Neural progenitor cell (in vitro differentiated cells): Measurements from ENCODE around the gene EPHA2. TPM values are rescaled to one million over a fixed set of nuclear protein-coding genes. Genes with fewer than 3 reads are reported as not detected.
A peak's percentile ranks its signal among the peaks of the same experiment; 100 is the strongest.

Experiments used
- DNase-seq: peaks from one replicate; pipeline ENCODE4 v3.0.0-alpha.2; 2016; ENCODE audit warnings: low spot score
- H2AFZ ChIP-seq: fragments of 200-600 bp; sonication (generic); replicated peaks from 2 replicates; pipeline ENCODE4 v1.6.1; 2016; ENCODE audit warnings: antibody characterized with exemption
- H3F3A ChIP-seq: fragments of 200-600 bp; sonication (generic); 2 replicates; pipeline ENCODE4 v1.6.1; 2016; ENCODE audit warnings: antibody characterized with exemption, low read depth
- H3K27ac ChIP-seq: fragments of 200-600 bp; sonication (generic); 2 replicates; pipeline ENCODE4 v1.5.1; 2016; ENCODE audit warnings: mild to moderate bottlenecking
- H3K27me3 ChIP-seq: fragments of 200-600 bp; sonication (generic); 2 replicates; pipeline ENCODE4 v1.6.1; 2016; ENCODE audit warnings: mild to moderate bottlenecking, moderate library complexity
- H3K36me3 ChIP-seq: fragments of 200-600 bp; sonication (generic); 2 replicates; pipeline ENCODE4 v1.5.1; 2016
- H3K4me1 ChIP-seq: fragments of 200-600 bp; sonication (generic); 2 replicates; pipeline ENCODE4 v1.6.1; 2016; ENCODE audit warnings: mixed run types
- H3K4me2 ChIP-seq: fragments of 200-600 bp; sonication (generic); 2 replicates; pipeline ENCODE4 v1.6.1; 2016
- H3K4me3 ChIP-seq: fragments of 200-600 bp; sonication (generic); 2 replicates; pipeline ENCODE4 v1.5.1; 2016
- H3K79me2 ChIP-seq: fragments of 200-600 bp; sonication (generic); 2 replicates; pipeline ENCODE4 v1.6.1; 2016; ENCODE audit warnings: low read depth
- H3K9ac ChIP-seq: fragments of 200-600 bp; sonication (generic); 2 replicates; pipeline ENCODE4 v1.6.1; 2016
- H3K9me3 ChIP-seq: fragments of 200-600 bp; sonication (generic); 2 replicates; pipeline ENCODE4 v1.5.1; 2016; ENCODE audit warnings: low read depth
- H4K20me1 ChIP-seq: fragments of 200-600 bp; sonication (generic); 2 replicates; pipeline ENCODE4 v1.6.1; 2016; ENCODE audit warnings: low read depth
- H3K27ac Mint-ChIP-seq: 3 replicates; pipeline ENCODE4 v1.8.0; 2021; ENCODE audit warnings: mixed read lengths
- H3K27me3 Mint-ChIP-seq: 2 replicates; pipeline ENCODE4 v1.8.0; 2022; ENCODE audit warnings: low read depth, mild to moderate bottlenecking, inconsistent platforms, moderate library complexity, mixed read lengths; ENCODE audit not compliant: insufficient read depth
- H3K36me3 Mint-ChIP-seq: 3 replicates; pipeline ENCODE4 v1.8.0; 2021; ENCODE audit warnings: mixed read lengths
- H3K4me1 Mint-ChIP-seq: 3 replicates; pipeline ENCODE4 v1.8.0; 2021; ENCODE audit warnings: mixed read lengths
- H3K4me3 Mint-ChIP-seq: 3 replicates; pipeline ENCODE4 v1.8.0; 2021; ENCODE audit warnings: mild to moderate bottlenecking, moderate library complexity, mixed read lengths
- H3K9me3 Mint-ChIP-seq: 3 replicates; pipeline ENCODE4 v1.8.0; 2020; ENCODE audit warnings: mixed read lengths
- EZH2 ChIP-seq: fragments of 200-600 bp; sonication (generic); IDR thresholded peaks from 2 replicates; pipeline ENCODE4 v1.6.1; 2017; ENCODE audit warnings: antibody characterized with exemption, mild to moderate bottlenecking, moderate library complexity
- EZH2phosphoT487 ChIP-seq: fragments of 200-600 bp; sonication (generic); IDR thresholded peaks from 2 replicates; pipeline ENCODE4 v1.6.1; 2017; ENCODE audit warnings: antibody characterized with exemption
- total RNA-seq: library from RNA; depleted of rRNA; stranded (reverse); fragments of >200 nt; gene quantifications from 2 replicates; pipeline ENCODE4 v1.2.3, GENCODE V29; 2015; ENCODE audit warnings: low replicate concordance
- TF ChIP-seq, protein P1 (sequence below): fragments of 200-600 bp; sonication (generic); IDR thresholded peaks from 2 replicates; pipeline ENCODE4 v1.5.1; 2017; ENCODE audit warnings: antibody characterized with exemption, mild to moderate bottlenecking

Gene EPHA2
- total RNA-seq, 1 donor from 2014 or later, result 14.9 TPM

DNA sequence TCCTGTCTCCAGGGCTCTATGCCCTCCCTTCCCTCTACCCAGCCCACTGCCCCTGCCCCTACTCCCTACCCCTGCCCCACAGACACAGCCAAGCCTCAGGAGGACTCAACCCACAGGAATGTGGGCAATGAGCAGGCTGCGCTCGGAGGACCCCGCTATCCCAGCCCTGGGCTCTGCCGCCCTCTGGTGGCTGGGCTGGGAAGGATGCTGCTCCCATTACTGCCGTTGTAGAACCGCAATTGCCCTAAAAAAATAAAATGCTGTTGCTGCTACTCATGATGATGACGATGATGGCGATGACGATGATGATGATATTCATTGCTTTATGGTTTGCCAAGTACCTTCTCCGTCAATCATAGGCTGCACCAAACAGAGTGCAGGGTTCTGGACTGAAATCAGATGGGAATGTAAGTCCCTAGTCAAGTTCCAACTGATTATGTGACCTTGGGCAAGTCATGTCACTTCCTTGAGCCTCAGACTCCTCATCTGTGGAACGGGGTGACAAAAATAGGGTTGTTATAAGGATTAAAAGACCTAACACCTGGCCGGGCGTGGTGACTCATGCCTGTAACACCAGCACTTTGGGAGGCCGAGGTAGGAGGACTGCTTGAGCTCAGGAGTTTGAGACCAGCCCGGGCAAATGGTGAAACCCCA is 32.0 kb upstream of the EPHA2 start:
- Histone ChIP-seq H2AFZ (no peak overlapping the region), H3K27ac (no peak overlapping the region), H4K20me1 (no peaks in the 10 kb centered on the region), H3K36me3 (no peaks in the 10 kb centered on the region), H3K4me3 (no peak overlapping the region), H3K4me1 (no peaks in the 10 kb centered on the region), H3K27me3 (peaks cover 4% of the 10 kb centered on the region), H3F3A (peaks cover 9% of the 10 kb centered on the region), H3K9ac (no peak overlapping the region), H3K9me3 (no peaks in the 10 kb centered on the region), H3K79me2 (no peaks in the 10 kb centered on the region), H3K4me2 (no peak overlapping the region)
- H3K27me3 Mint-ChIP-seq, result peaks cover 14% of the 10 kb centered on the region
- peaks cover 26% of the 10 kb centered on the region for H3K4me1 Mint-ChIP-seq
- no peak overlapping the region for H3K4me3 Mint-ChIP-seq
- H3K9me3 Mint-ChIP-seq, result no peaks in the 10 kb centered on the region
- H3K27ac Mint-ChIP-seq, result no peak overlapping the region
- TF ChIP-seq EZH2phosphoT487 (no peak), EZH2 (no peak)
- TF ChIP-seq, protein P1, sequence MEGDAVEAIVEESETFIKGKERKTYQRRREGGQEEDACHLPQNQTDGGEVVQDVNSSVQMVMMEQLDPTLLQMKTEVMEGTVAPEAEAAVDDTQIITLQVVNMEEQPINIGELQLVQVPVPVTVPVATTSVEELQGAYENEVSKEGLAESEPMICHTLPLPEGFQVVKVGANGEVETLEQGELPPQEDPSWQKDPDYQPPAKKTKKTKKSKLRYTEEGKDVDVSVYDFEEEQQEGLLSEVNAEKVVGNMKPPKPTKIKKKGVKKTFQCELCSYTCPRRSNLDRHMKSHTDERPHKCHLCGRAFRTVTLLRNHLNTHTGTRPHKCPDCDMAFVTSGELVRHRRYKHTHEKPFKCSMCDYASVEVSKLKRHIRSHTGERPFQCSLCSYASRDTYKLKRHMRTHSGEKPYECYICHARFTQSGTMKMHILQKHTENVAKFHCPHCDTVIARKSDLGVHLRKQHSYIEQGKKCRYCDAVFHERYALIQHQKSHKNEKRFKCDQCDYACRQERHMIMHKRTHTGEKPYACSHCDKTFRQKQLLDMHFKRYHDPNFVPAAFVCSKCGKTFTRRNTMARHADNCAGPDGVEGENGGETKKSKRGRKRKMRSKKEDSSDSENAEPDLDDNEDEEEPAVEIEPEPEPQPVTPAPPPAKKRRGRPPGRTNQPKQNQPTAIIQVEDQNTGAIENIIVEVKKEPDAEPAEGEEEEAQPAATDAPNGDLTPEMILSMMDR, result peak; percentile 100
- DNase-seq, result peak; percentile 81
- no peaks in the 10 kb centered on the region for H3K36me3 Mint-ChIP-seq

DNA sequence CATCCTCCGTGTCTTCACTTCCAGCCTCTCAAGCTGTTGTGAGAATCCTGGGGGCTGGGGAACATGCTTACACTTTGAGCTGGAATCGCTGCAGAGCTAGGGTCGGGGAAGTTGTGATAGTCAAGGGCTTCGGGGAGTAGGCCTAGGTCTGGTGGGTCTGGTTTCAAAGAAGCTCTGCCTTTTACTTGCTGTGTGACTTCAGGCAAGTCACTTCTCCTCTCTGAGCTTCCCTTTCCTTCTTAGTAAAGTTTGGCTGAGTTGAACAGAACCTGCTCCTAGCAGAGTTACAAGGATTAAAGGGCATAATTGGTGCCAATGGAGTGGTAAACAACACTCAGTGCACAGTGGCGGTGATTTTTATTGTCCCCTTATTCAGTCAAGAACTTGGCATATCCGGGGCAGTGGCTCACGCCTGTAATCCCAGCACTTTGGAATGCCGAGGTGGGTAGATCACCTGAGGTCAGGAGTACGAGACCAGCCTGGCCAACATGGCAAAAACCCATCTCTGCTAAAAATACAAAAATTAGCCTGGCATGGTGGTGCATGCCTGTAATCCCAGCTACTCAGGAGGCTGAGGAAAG is 30.9 kb upstream of the EPHA2 start:
- Histone ChIP-seq H3K27ac (no peak overlapping the region), H2AFZ (no peak overlapping the region), H3K9me3 (no peaks in the 10 kb centered on the region), H3K4me1 (peaks cover 6% of the 10 kb centered on the region), H3K4me3 (no peak overlapping the region), H3K9ac (no peak overlapping the region), H3F3A (peaks cover 15% of the 10 kb centered on the region), H3K79me2 (no peaks in the 10 kb centered on the region), H4K20me1 (no peaks in the 10 kb centered on the region), H3K4me2 (no peak overlapping the region), H3K36me3 (no peaks in the 10 kb centered on the region), H3K27me3 (peaks cover 4% of the 10 kb centered on the region)
- no peak for TF ChIP-seq EZH2phosphoT487
- Mint-ChIP-seq H3K36me3 (no peaks in the 10 kb centered on the region), H3K27ac (no peak overlapping the region), H3K4me1 (peaks cover 32% of the 10 kb centered on the region), H3K9me3 (no peaks in the 10 kb centered on the region), H3K4me3 (no peak overlapping the region), H3K27me3 (peaks cover 14% of the 10 kb centered on the region)
- DNase-seq, result no peak

DNA sequence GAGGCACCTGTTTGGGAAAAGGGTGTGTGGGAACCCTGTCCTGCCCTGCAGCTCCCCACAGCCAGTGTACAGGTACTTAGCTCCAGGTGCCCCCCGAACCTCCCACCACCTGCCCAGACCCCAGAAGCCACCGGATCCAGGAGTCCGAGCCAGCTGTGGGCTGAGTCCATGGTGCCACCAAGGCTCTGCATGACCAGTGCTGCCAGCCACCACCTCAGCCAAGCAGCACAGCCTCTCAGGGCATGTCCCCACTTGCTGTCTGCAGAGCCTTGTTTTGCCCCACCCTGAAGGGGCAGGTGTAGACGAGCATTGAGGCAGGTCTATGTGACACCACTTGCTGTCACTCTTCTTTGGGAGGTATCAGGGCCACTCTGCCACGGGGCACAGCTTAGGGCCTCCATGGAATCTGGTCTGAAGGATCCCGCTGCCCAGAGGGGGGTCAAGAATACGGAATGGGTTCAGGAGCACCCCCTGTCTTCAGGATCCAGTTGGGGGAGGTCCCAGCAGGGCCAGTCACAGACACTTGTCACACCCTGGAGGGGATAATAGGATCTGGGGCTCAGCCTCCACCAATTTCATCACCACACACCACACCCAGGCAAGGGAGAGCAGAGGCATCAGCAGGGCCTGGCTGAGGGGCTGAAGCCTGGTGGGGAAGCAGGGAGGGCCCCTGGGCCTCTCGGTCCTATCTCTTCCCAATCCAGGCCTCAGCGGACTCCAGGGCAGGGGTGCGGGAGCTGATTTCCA is 28.9 kb upstream of the EPHA2 start:
- Mint-ChIP-seq H3K36me3 (no peaks in the 10 kb centered on the region), H3K4me3 (no peak overlapping the region), H3K4me1 (peaks cover 29% of the 10 kb centered on the region), H3K27me3 (peaks cover 9% of the 10 kb centered on the region), H3K27ac (peak overlapping the region; percentile 18), H3K9me3 (no peaks in the 10 kb centered on the region)
- H3K27ac ChIP-seq, result no peak overlapping the region
- no peaks in the 10 kb centered on the region for H3K36me3 ChIP-seq
- no peaks in the 10 kb centered on the region for H3K79me2 ChIP-seq
- no peak overlapping the region for H3K4me3 ChIP-seq
- TF ChIP-seq EZH2, result no peak
- H3K9me3 ChIP-seq, result no peaks in the 10 kb centered on the region
- H3F3A ChIP-seq, result peaks cover 16% of the 10 kb centered on the region
- H3K9ac ChIP-seq, result no peak overlapping the region
- H3K27me3 ChIP-seq, result peaks cover 4% of the 10 kb centered on the region
- no peak overlapping the region for H3K4me2 ChIP-seq
- H2AFZ ChIP-seq, result no peak overlapping the region
- no peaks in the 10 kb centered on the region for H4K20me1 ChIP-seq
- no peak for DNase-seq
- peaks cover 10% of the 10 kb centered on the region for H3K4me1 ChIP-seq

DNA sequence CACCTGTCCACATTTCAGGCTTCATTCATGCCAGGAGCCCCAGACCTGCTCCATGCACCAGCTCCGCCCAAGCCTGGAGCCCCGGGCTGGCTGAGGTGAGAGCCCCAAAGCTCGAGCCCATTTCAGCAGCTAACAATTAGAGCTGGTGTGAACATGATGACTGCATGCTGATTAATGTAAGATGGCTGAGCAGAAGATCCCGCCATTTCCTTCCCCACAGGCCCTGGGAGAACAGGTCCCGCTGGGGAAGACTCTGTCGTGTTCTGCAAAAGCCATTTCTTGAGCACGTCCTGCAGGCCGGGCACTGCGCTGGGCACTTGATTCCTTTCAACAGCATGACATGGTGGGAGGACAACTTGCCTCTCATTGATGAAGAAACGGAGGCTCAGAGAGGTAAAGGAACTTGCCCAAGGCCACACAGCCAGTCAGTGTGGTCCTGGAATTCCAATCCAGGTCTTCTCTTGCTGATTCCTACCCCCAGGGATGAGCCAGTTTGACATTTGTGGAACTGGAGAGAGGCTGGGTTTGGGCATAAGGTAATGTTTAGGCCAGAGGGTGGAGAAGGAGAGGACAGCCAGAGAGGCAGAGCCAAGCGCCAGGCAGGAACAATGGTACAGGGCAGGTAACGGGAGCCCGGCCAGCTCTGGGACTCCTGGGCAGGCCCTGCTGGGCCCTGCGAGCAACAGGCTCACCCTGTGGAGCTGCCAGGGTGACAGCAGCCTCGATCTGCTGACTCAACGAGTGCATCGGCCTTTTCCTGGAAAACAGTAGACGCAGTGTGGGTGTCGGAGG is 28.1 kb upstream of the EPHA2 start:
- H3K36me3 ChIP-seq, result no peaks in the 10 kb centered on the region
- no peak overlapping the region for H3K4me2 ChIP-seq
- H3K36me3 Mint-ChIP-seq, result no peaks in the 10 kb centered on the region
- peak overlapping the region; percentile 18 for H3K27ac Mint-ChIP-seq
- H3K9ac ChIP-seq, result no peak overlapping the region
- H3K4me3 Mint-ChIP-seq, result no peak overlapping the region
- TF ChIP-seq EZH2phosphoT487, result no peak
- TF ChIP-seq, protein P1, result no peak
- TF ChIP-seq EZH2, result no peak
- no peaks in the 10 kb centered on the region for H3K9me3 Mint-ChIP-seq
- H3K4me1 Mint-ChIP-seq, result peaks cover 29% of the 10 kb centered on the region
- H4K20me1 ChIP-seq, result no peaks in the 10 kb centered on the region
- no peak overlapping the region for H3K27ac ChIP-seq
- H3K4me1 ChIP-seq, result peaks cover 10% of the 10 kb centered on the region
- H3K27me3 ChIP-seq, result peaks cover 4% of the 10 kb centered on the region
- peaks cover 14% of the 10 kb centered on the region for H3F3A ChIP-seq
- no peaks in the 10 kb centered on the region for H3K9me3 ChIP-seq
- DNase-seq, result no peak
- H3K4me3 ChIP-seq, result no peak overlapping the region
- H3K79me2 ChIP-seq, result no peaks in the 10 kb centered on the region
- H3K27me3 Mint-ChIP-seq, result peaks cover 7% of the 10 kb centered on the region
- H2AFZ ChIP-seq, result no peak overlapping the region
